Fibroblast of gingiva (primary cell): ENCODE results near the gene TMCO4.

Source experiments
- DNase-seq: peaks from one replicate; pipeline ENCODE4 v3.0.0-alpha.2; 2011; ENCODE audit warnings: low read depth

The TMCO4 gene

GRCh38 chr1:19684677-19685076, 115.0 kb downstream of the TMCO4 start:
- DNase-seq = no peak

DNA sequence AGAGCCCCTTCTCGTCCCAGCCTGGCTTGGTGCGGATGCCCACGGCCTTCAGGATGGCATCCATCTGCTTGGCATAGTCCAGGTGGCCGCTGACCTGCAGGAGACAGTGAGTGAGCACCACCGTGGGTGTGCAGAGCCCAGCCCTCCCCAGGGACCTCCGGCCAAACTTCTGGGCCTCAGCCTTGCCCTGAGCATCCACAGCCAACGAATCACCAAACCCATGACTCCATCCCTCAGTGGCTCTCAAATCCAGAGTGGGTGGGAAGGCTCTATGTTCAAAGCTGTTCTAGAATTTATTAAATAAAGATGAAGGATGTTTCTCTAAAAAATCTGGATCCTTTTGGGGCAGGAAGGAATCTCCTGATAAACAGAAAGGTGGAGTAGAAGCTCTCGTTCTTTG, 116.4 kb downstream of the TMCO4 start:
- no peak for DNase-seq

GRCh38 chr1:19682901-19683300, 116.8 kb downstream of the TMCO4 start:
- no peak for DNase-seq

DNA sequence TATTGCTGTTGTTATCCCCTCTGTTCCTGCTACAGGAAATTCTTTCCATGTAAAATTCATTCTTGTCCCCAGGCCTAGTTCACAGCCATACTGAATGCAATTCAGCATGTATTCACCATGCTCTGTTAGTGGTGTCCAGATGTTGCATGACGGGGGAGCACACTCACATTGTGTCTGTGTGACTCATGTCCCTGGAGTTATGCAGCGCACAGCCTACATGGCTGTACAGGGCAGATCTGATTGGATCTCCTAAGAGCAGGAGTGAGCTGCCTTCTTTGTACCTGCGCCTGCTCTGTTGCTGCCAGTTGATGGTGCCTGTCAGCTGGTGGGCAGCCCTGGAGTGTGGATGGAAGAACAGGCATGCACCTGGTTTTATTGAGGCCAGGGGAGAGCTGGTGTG, 117.5 kb downstream of the TMCO4 start:
- DNase-seq = peak; percentile 89

GRCh38 chr1:19680644-19681043, 119.1 kb downstream of the TMCO4 start:
- no peak for DNase-seq

GRCh38 chr1:19679691-19680090, 120.0 kb downstream of the TMCO4 start:
- no peak for DNase-seq

DNA sequence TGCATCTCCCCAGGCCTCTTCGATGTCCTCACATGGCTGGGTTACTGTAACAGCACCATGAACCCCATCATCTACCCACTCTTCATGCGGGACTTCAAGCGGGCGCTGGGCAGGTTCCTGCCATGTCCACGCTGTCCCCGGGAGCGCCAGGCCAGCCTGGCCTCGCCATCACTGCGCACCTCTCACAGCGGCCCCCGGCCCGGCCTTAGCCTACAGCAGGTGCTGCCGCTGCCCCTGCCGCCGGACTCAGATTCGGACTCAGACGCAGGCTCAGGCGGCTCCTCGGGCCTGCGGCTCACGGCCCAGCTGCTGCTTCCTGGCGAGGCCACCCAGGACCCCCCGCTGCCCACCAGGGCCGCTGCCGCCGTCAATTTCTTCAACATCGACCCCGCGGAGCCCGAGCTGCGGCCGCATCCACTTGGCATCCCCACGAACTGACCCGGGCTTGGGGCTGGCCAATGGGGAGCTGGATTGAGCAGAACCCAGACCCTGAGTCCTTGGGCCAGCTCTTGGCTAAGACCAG, 120.7 kb downstream of the TMCO4 start:
- no peak for DNase-seq

DNA sequence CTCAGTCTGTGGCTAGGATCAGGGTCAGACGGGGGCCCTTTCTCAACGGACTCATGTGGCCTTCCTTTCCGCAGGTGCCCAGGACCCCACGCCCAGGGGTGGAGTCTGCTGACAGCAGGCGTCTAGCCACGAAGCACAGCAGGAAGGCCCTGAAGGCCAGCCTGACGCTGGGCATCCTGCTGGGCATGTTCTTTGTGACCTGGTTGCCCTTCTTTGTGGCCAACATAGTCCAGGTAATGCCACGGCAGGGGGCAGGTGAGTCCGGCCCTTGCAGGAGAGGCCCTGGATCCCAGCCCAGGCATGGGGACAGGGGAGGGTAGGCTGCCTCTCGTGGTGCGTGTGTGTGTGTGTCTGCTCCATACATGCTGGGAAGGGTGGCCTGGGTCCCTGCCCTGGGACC, 121.2 kb downstream of the TMCO4 start:
- no peak for DNase-seq

GRCh38 chr1:19676438-19676922, 123.2 kb downstream of the TMCO4 start:
- peak; percentile 32 for DNase-seq

- DNase-seq = no peak
Measured at GRCh38 chr1:19675797-19676196, 123.9 kb downstream of the TMCO4 start.

DNA sequence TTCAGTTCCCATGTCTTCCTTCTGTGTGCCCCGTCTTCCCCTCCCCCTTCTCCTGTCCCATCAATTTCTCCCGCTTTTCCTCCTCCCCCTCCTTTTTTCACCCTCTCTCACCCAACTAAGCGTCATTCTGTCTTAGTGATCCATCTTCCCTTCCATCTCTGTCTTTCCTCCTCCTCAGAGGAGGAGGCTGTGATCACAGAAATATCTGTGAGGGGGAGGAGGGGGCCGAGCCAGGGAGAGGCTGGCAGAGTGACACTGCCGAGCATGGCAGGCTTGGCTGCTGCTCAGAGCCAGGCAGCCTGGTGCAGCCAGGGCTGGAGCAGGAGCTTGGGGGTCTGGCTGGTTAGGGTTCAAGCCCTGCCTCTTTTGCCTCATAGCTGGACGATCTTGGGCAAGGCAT, 127.5 kb downstream of the TMCO4 start:
- DNase-seq = no peak

DNA sequence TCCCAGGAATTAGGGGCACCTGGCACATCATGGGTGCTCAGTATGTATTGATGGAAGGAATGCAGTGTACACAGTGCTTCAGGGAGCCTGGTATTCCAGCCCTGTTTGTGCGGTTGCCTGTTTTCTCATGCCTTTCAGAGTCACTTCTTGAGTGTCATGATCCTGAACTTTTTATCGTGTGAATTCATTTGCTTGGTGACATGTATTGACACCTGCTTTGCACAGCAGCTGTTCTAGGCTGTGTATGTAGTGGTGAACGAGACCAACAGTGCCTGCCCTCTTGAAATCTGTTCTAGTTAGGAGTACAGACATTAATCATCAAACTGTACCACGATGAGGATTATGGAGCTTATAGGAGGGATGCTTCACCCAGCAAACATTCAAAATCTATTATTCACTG, 128.9 kb downstream of the TMCO4 start:
- no peak for DNase-seq

DNA sequence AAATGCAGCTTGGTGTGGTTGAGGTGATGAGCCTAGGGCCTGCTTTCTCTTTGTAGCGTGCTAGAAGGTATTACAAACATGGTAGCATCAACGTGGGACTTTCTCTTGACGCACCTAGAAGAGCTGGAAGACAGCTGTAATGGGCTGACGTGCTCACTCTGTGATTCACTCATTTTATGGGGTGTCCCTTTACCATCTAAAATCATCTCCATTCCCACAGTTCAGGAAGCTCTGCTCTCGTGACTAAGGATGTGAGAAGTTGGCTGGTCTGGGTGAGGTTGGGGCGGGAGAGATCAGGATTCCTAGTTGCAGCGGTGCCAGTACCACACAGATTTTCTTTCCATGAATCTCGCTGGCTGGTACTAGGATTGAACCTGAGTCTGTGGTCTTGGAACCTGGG, 130.8 kb downstream of the TMCO4 start:
- no peak for DNase-seq

- no peak for DNase-seq
Measured at GRCh38 chr1:19665496-19666465, 133.9 kb downstream of the TMCO4 start.

- no peak for DNase-seq
Measured at GRCh38 chr1:19665186-19665495, 134.6 kb downstream of the TMCO4 start.

GRCh38 chr1:19664453-19665185, 135.1 kb downstream of the TMCO4 start, which contains the start of gene HTR6:
TSS of gene HTR6 (plus strand) at chr1:19664875. CDS start at chr1:19665754, 879 bp downstream.
- no peak for DNase-seq

- DNase-seq = no peak
Measured at GRCh38 chr1:19662313-19662712, 137.4 kb downstream of the TMCO4 start.

GRCh38 chr1:19661721-19662228, 137.9 kb downstream of the TMCO4 start:
- no peak for DNase-seq

- DNase-seq = no peak
Measured at GRCh38 chr1:19658186-19658585, 141.5 kb downstream of the TMCO4 start.

DNA sequence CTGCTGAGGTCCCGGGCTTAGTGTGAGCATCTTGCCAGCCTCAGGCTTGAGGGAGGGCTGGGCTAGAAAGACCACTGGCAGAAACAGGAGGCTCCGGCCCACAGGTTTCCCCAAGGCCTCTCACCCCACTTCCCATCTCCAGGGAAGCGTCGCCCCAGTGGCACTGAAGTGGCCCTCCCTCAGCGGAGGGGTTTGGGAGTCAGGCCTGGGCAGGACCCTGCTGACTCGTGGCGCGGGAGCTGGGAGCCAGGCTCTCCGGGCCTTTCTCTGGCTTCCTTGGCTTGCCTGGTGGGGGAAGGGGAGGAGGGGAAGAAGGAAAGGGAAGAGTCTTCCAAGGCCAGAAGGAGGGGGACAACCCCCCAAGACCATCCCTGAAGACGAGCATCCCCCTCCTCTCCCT, 142.2 kb downstream of the TMCO4 start:
- DNase-seq = no peak

DNA sequence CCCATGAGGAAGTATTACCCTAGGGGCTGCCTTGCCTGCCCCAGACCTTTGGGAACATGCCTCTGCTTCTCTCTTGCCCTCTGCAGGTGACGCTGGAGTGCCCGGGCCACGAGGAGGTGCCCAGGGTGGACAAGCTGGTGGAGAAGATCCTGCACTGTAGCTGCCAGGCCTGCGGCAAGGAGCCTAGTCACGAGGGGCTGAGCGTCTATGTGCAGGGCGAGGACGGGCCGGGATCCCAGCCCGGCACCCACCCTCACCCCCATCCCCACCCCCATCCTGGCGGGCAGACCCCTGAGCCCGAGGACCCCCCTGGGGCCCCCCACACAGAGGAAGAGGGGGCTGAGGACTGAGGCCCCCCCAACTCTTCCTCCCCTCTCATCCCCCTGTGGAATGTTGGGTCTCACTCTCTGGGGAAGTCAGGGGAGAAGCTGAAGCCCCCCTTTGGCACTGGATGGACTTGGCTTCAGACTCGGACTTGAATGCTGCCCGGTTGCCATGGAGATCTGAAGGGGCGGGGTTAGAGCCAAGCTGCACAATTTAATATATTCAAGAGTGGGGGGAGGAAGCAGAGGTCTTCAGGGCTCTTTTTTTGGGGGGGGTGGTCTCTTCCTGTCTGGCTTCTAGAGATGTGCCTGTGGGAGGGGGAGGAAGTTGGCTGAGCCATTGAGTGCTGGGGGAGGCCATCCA, 142.8 kb downstream of the TMCO4 start:
- no peak for DNase-seq

- no peak for DNase-seq
Measured at GRCh38 chr1:19656134-19656779, 143.5 kb downstream of the TMCO4 start.
